GM18858 (cell line): Measurements from ENCODE around the gene AP4E1.
A peak's percentile ranks its signal among the peaks of the same experiment; 100 is the strongest.
"Not testable (repeated sequence)": the region's sequence is repeated elsewhere in the genome, so short reads cannot be mapped to it uniquely, and the experiment has no call there.

Experiments
- ATAC-seq: cut with Tn5 transposase; IDR thresholded peaks from one replicate; pipeline ENCODE4 v1.9.1; 2021; ENCODE audit not compliant: unreplicated experiment

Gene AP4E1

DNA sequence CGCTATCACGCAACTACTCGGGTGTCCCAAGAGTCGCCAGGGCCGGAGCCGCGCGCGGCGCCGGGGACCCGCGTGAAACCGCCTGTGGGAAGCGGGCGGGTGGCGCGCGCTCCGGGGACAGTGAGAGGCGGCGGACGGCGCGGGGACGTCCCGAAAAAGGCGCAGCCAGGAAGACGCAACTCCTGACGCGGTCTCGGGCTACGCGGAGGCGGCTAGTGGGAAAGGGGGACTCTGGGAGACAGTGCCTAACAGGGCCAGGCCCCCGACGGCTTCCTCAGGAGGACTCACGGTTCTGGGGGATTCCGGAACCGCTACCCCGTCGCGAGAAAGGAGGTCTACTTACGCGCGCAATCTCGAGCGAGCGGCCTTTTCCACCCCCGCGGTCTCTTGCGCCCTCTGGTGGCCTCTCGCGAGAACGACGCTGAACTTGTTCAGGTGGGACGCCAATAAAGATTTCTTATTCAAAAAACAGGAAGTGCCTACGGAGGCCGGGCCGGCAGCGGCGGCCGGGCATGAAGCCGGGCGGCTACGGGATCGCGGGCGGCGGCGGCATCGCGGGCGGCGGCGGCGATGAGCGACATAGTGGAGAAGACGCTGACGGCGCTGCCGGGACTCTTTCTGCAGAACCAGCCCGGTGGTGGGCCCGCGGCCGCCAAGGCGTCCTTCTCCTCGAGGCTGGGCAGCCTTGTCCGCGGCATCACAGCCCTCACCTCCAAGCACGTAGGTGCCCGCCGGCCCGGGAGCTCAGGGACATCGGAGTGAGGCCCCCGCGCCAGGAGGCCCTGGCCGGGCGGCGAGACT lies at the start of gene AP4E1:
AP4E1 (plus strand) TSS at position 475 of the 801 bp plus-strand sequence; CDS start at position 571, 96 bp downstream.
- peak; percentile 31 for ATAC-seq

DNA sequence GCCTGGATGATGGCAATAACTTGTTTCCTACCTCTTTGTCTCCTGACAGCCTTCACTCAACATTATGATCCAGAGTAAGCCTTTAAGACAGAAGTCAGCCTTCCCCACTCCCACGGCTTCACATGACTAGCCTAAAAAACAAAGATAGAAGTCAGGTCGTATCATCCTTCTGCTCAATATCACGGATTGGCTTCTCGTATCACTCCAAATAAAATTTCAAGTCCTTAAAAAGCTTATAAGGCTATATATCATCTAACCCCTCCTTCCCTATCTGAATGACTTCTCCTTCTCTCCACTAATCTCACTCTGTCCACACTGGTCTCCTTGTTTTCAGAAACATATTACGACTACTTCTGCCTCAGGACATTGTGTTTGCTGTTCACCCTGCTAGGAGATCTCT lies 47.7 kb upstream of the AP4E1 start:
- no peak for ATAC-seq

DNA sequence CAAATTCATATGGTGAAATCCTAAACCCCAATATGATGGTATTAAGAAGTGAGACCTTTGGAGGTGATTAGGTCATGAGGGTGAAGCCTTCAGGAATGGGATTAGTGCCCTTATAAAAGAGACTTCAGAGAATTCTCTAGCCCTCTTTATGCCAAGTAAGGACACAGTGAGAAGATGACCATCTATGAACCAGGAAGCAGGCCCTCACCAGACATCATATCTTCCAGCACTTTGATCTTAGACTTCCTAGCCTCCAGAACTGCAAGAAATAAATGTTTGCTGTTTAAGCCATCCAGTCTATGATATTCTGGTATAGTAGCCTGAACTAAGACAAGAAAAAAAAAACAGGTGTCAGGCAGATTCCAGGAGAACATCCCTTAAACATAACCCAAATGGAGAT lies 45.9 kb upstream of the AP4E1 start:
- no peak for ATAC-seq

DNA sequence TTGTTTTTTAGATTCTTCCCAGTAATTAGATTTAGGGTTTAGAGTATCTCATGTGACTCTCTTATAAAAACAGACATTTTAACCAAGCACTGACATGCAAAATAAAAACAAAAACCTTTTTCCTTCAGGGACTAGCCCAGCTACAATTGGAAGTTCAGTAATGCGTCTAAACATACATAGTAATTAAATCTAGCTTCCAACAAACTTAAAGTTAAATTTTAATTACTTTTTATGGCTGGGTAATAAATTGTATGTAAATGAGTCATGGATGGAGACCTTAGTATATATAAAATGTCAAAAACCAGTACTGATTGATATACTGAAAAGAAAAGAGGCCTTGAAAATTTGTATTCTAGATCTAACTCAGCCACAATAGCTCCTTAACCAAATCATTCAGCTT lies 43.6 kb upstream of the AP4E1 start:
- no peak for ATAC-seq

DNA sequence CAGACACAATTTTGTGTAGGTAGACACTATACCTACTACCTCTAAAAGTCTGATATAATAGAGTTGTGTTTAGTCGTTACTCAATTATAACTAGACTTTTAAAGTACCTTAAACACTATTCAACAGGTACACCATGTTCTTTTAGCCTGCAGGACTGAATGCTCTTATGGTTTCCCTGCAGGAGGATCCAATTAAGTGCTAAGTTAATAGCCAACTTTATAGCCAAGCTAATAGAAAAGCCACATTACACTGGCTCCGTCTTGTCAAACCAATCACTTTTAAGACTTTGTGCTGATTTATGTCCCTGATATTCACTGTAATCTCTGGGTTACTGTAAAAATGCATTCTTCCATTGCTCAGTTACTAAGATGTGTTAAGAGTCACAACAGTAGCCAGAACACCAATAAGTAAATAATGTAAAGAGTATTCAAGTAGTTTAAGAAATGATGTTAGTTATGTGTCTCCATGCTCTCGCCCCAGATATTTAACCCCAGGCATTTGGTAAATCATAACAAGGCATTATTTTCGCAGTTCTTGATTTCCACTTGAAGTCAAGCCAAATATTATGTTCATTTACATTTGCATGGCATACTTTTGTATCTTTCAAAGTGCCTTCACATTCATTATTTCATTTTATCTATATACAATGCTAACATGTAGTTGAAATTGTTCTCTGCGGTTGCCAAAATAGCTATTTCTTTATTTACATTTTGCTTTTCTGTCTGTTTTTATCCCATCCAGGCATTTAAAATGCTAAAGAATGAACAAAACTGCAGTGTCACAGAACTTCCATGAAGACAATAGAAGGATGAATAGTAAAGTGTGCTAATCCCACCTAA lies 42.7 kb upstream of the AP4E1 start:
- no peak for ATAC-seq

DNA sequence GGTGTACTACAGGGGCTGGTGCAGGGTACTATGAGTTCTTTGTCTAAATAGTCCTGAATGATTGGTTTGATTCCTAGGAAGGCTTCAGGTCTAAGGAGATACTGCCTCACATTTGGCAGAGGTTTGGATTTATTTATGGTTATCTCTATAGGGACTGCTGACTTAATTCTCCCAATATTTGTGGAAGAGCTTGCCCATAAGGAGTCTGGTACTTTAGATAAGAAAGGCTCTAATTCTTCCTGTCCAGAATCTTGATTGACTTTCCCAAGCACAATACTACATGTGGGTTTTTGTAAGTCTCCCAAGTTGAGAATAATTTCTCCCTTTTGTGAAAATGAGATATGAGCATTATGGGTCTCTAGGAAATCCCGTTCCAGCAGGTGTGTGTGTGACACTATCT lies 36.7 kb upstream of the AP4E1 start:
- ATAC-seq, result no peak

DNA sequence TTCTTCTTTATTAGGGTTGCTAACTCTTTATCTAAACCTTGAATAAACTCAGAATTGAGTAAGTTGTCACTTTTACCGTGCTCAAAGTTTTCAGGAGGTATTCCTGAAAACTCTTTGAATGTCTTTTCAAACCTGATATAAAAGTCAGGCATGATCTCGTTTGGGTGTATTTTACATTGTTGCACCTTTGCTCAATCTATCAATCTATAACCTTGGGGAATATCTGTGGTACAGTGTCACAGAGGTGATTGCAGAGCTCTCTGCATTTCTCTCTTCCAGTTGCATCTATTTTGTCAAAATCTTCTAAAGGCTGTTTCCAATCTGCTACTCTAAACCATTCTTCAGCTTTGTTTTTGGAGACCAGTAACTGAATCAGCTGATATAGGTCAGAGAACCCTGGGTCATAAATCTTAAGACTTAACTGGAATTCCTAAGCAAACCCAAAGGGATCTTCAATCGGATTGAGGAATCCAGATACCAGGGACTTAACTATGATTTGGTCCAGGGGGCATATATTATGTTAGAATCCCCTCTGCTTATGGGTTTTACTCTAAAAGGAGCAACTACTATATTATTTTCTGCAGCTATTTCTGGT lies 35.6 kb upstream of the AP4E1 start:
- no peak for ATAC-seq

DNA sequence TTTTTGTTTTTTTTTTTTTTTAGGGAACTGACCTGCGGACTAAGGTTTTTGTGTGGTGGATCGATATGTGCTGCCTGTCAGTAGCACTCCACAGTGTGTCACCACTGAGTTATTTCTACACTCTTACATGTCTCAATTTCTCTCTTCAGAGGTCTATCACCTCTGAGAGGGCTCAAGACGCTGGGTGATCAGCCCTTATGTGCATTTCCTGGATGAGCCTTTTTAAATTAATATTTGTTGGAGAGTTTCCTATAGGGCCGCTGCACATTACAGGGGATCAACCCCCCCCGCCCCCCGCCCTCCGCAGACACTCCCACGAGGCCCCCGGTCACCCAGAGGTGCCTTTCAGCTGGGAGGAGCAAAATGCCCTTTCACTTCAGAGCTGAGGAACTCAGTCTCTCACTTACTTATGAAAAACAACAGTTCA lies 34.5 kb upstream of the AP4E1 start:
- peak; percentile 50 for ATAC-seq

DNA sequence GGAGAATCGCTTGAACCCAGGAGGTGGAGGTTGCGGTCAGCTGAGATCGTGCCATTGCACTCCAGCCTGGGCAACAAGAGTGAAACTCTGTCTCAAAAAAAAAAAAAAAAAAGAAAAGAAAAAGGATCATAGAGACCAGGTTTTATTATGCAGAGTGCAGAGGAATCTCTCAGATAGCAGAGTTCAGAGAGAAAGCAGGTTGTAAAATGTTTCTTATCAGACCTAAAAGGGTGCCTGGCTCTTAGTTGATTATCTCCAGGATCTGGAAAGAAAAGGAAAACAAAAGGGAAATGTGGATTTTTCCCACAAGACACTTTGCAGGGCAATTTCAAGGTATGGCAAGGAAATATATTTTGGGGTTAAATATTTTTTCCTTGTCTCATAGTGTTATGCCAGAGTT lies 33.2 kb upstream of the AP4E1 start:
- ATAC-seq, result not testable (repeated sequence)

DNA sequence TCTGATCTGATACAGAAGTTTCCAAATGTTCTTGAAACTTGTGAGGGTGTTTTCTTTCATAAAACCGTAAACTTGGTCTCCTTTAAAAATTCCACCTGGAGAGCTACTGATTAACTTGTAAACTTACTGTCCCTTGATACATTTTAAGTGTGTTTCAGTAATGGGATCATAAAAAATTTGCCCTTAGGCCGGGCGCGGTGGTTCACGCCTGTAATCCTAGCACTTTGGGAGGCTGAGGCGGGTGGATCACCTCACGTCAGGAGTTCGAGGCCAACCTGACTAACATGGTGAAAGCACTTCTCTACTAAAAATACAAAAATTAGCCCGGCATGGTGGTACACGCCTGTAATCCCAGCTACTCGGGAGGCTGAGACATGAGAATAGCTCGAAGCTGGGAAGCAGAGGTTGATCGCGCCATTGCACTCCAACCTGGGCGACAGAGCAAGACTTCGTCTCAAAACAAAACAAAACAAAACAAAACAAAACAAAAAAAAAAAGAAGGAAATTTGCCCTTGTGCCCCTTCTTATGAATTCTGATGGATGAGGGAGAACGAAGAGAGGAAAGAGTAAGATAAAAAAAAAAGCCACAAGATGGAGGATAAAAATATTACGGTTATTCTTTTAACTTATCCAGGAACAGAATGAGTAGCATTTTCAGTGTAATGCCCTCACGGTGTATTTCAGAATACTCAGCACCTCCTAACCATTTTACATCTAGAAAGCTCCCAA lies 32.1 kb upstream of the AP4E1 start:
- ATAC-seq, result no peak

DNA sequence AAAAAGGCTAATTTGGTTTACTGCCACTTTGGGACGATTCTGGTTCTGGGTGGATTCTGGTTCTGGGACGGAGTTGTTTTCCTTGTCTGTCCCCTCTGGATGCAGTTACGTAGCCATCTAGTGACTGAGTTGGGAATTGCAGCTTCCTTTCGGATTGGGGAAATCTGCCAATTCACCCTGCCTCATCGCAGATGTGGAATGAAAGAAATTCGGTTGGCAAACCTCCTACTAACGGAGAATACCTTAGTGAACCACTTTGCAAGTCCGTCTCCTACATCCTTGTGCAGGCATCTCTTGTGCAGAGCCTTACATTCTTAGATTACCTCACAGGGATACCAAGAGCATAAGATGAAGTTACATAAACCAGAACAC lies 31.5 kb upstream of the AP4E1 start:
- ATAC-seq, result no peak

DNA sequence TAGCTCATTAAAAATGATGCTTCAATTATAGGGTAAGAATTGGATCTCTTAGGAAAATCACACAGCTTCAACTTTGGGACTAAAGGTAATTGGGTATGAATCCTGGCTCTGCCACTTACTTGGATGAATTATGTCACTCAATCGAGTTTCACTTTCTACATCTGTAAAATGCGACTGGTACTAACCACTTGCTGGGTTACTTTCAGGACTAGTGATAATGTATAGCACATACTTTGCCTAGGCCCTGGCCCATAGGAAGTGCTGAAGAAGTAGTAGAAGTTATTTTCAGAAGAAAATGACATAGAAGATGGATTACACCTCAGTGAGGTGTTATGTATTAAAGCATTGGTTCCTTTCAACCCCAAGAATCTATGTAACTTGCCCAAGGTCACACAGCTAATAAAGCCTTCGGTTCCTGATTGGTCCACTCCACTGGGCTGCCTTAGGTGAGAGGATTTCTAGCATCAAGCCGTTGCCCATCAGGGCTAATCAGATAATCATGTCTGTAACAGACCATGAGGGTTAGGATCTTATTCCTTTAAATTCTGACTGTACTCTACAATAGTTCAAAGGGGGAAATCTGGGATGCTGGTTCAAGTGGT lies 29.4 kb upstream of the AP4E1 start:
- peak; percentile 54 for ATAC-seq

DNA sequence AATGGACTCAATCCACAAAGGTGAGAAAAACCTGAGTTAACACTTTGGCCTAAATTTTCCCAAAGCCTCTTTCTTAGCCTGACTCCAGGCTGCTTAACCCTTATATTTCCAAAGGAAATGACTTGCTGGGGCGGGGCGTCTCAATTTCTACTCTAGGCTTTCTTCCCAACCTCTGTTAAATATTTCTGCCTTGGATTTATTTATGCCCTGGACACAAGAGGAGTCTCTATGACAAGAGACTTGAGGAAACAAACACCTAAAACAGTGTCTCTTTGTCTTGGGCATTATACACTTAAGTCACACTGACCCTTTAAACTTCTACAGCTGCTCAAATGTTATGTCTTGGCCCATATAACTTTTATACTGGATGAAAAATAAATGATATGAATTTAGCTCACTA lies 28.3 kb upstream of the AP4E1 start:
- ATAC-seq, result no peak

DNA sequence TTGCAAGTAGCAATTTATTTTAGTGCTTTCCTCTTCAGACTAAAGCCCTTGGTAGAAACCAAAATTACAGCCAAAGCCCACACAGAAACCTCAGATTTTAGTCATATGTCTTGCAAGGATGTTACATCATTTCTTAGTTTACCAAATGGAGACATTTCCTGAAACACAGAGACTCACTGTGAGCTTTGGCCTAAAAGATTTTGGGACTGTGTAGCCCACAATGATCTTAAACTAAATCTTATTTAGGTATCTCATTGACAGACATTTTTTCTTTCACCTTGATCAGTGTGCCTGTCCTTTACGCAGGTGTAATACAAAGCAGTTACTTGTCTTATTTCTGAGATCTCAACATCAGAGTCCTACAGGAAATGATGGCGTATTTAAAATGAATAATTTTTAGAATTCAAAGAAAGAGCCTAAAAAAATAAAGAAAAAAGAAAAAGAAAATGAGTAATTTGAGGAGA lies 27.8 kb upstream of the AP4E1 start:
- no peak for ATAC-seq

DNA sequence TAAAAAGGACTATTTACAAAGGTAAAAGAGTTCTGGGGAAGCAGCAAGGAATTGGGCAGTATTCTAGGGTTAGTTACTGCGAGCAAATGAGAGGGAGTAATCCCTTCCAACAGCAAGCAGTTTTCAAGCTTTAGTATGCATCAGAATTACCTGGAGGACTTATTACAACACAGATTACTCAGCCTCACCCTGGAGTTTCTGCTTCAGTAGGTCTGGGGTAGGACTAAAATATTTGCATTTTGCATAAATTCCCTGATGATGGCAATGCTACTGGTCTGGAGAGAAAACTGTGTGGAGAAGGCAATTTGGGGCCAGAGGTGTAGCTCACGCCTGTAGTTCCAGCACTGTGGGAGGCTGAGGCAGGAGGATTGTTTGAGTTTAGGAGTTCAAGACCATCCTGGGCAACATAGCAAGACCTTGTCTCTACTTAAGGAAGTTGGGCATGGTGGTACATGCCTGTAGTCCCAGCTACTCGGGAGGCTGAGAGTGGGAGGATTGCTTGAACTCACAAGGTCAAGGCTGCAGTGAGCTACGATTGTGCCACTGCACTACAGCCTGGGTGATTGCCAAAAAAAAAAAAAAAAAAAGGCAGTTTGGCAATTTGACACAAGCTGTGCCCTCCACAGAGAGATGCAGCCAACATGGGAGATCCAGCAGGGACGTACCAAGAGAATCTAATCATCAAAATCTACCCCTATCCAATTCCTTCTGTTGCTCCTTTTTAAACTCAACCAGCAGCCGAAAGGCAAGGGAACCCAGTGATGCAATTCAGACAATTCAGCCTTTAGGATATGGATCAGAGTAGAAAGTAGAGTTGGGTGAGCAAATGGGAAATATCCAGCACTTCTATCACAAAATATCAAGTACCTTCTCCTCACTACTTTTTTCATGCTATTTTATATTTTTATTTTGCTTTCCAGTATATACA lies 27.1 kb upstream of the AP4E1 start:
- no peak for ATAC-seq

DNA sequence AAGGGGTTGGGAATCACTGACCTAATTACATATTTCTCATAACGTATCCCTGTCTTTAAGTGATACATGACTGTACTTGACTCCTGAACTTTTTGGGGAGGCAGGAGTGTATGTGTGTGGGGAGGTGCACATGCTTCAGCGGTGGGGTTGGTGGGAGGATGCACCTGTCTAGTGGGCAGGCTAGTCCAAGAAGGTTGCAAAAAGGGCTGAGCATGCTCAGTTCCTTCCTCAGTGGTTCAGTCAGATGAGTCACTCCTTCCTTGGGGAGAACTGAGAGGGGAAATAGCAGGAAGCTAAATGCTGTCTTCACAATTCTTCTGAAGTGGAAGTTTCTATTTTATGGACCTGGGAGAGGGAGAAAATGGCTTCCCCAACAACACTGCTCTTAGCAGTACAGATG lies 24.6 kb upstream of the AP4E1 start:
- no peak for ATAC-seq

DNA sequence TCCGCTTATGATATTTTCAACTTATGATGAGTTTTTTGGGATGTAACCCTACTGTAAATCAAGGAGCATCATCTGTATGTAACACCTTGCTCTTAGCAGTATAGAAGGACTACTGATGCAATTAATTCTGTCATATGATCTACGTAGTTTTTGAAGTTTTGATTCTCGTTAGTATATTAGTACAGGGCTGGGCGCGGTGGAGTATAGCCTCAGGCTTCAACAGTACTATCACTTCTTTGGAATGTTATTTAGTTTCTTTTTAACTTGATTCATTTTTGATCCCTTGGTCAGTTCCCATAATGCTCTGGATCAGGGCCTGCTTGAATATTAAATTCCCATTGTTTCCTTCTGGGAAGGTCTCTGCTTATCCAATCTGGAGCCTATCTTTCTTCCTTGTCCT lies 23.9 kb upstream of the AP4E1 start:
- no peak for ATAC-seq

DNA sequence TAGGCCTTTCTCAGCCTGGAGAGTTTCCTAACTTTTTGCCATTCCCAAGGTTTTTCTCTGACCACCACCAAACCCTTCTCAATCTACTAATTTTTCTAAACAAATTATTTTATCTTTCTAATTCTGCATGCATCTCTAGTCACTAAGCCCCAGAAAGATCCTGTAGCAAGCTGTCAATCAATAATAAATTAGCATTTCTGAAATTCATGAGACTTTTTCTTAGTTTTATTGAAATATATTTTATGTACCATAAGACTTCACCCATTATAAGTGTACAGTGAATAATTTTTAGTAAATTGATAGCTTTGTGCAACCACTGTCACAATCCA lies 22.4 kb upstream of the AP4E1 start:
- no peak for ATAC-seq

DNA sequence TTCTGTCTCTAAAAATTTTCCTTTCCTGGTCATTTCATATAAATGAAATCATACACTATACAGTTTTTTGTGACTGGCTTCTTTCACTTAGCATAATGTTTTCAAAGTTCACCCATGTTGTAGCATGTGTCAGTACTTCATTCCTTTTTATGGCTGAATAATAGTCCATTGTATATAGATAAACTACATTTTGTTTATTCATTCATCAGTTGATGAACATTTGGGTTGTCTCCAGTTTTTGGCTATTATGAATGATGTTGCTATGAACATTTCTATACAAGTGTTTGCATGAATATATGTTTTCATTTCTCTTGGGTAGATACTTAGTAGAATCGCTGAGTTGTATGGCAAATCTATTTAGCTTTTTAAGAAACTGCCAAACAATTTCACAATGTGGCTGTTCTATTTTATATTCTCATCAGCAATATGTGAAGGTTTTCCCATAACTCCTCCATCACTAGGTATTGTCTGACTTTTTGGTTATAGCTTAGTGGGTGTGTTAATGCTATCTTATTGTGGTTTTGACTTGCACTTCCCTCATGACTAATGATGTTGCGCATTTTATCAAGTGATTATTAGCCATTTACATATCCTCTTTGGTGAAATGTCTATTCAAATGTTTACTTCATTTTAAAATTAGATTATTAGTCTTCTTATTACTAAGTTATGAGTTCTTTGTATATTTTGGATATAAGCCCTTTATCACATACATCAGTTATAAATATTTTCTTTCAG lies 21.7 kb upstream of the AP4E1 start:
- ATAC-seq, result no peak
